Ishikawa (cell line): ENCODE results near the gene ZNF644.

Experiments used
- CEBPB ChIP-seq: IDR thresholded peaks from 2 replicates; pipeline ENCODE4 v1.6.1; 2012
- NFIC ChIP-seq: IDR thresholded peaks from 2 replicates; pipeline ENCODE4 v1.6.1; 2012
- RAD21 ChIP-seq: IDR thresholded peaks from 2 replicates; pipeline ENCODE4 v1.6.1; 2012; ENCODE audit warnings: low read depth
- TCF12 ChIP-seq: IDR thresholded peaks from 2 replicates; pipeline ENCODE4 v1.6.1; 2012; ENCODE audit warnings: low read depth
- TEAD4 ChIP-seq: IDR thresholded peaks from 2 replicates; pipeline ENCODE4 v1.6.1; 2012
- TF ChIP-seq, protein P1 (sequence below): IDR thresholded peaks from 2 replicates; pipeline ENCODE4 v1.6.1; 2012

DNA sequence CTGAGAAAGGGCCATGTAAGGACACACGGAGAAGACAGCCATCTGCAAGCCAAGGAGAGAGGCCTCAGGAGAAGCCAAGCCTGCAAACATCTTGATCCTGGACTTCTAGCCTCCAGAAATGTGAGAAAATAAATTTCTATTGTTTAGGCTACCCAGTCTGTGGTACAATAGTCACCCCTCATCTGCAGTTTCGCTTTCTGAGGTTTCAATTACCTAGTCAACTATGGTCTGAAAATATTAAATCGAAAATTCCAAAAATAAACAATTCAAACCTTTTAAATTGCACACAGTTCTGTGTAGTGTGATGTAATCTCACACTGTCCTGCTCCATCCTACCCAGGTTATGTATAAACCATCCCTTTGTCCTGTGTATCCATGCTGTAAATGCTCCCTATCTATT lies 52.6 kb downstream of the ZNF644 start:
- no peak for TF ChIP-seq TEAD4
- no peak for TF ChIP-seq NFIC
- no peak for TF ChIP-seq TCF12
- no peak for TF ChIP-seq RAD21
- TF ChIP-seq, protein P1, sequence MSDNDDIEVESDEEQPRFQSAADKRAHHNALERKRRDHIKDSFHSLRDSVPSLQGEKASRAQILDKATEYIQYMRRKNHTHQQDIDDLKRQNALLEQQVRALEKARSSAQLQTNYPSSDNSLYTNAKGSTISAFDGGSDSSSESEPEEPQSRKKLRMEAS = no peak
- TF ChIP-seq CEBPB = no peak
